HG03103 (cell line): ENCODE data around the gene MSH3.
"Not testable (repeated sequence)": the region's sequence is repeated elsewhere in the genome, so short reads cannot be mapped to it uniquely, and the experiment has no call there.

Experiments used
- ATAC-seq: cut with Tn5 transposase; IDR thresholded peaks from one replicate; pipeline ENCODE4 v1.9.1; 2021; ENCODE audit warnings: low read depth; ENCODE audit not compliant: unreplicated experiment

Gene MSH3

DNA sequence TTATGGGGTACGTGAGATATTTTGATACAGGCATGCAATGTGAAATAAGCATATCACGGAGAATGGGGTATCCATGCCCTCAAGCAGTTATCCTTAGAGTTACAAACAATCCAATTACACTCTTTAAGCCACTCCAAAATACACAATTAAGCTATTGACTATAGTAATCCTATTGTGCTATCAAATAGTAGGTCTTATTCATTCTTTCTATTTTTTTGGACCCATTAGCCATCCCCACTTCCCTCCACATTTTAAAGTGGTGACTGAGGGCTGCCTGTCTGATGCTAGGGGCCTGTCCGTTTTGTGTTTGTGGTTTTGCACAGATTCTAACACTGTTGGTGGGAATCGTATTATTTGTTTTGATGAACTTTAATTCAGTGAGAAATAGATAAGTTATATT, 130.0 kb downstream of the MSH3 start:
- ATAC-seq = no peak

DNA sequence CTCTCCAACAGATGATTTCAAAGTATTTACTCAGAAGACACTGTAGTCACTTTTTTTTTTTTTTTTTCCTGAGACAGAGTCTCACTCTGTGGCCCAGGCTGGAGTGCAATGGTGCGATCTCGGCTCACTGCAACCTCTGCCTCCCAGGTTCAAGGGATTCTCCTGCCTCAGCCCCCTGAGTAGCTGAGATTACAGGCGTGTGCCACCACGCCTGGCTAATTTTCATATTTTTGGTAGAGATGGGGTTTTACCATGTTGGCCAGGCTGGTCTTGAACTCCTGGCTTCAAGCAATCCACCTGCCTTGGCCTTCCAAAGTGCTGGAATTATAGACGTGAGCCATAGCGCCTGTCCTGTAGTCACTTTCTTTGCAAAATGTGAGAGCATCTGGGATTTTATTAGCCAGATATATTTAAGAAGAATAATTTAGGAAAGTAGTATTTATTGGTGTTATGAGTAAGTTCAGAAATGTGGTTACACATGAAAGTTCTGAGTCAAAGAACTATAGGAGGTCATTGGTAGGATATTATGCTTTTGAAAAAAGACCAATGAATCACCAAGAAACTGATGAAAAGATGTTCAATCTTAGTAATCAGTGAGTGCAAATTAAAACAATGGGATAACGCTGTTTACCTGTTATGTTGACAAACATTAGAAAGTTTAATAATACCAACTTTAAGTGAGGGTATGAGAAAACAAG, 135.0 kb downstream of the MSH3 start:
- not testable (repeated sequence) for ATAC-seq

DNA sequence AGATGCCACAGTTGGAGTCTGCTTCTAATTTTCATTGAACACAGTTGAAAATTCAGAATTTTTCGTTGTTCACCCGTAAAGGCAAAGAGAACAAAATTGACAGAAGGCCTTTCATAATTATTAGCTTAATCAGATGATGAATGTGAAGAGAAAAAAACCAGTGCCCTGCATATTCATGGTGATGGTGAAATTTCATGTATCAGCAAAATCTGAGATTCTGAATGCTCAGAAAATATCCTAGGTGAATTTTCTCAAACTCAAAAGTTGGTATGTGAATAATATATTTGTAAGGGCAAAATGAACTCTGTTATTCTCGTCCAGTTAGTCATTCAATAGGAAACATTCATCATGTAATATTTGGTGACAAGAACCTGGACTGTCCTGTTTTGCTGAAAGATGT, 136.2 kb downstream of the MSH3 start:
- ATAC-seq = no peak

DNA sequence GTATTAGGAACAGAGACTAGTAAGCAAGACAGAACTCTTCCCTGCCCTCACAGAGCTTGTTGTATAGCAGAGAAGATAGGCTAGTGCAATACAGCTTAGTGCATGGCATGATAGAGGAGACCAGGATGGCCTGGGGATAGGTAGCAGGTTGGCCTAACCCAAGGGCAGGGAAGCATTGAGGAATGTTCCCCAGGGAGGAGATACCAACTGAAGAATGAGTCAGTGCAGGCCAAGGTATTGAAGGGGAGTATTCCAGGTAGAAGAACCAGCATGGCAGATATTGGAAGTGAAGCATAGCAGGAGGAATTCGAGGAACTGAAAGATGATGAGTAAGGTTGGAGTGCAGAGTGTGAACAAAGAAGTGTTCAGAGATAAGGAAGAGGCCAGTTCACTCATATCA, 138.9 kb downstream of the MSH3 start:
- ATAC-seq = no peak

DNA sequence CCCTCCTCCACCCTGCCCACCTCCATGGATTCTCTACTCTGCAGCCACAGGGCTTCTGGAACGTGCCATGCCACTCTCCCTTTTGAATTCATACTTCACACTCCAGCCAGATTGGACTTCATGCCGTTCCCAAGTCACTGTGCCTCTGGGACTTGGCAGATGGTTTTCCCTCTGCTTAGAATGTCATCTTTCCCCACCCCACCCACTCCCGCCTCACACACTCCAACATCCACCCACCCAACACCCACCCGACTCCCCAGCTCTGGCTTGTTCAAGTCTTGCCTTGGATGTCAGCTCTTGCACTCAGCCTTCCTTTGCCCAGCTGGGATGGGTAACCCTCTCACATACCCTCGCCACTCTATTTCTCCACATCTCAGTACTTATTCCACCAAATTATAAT, 142.4 kb downstream of the MSH3 start:
- no peak for ATAC-seq

DNA sequence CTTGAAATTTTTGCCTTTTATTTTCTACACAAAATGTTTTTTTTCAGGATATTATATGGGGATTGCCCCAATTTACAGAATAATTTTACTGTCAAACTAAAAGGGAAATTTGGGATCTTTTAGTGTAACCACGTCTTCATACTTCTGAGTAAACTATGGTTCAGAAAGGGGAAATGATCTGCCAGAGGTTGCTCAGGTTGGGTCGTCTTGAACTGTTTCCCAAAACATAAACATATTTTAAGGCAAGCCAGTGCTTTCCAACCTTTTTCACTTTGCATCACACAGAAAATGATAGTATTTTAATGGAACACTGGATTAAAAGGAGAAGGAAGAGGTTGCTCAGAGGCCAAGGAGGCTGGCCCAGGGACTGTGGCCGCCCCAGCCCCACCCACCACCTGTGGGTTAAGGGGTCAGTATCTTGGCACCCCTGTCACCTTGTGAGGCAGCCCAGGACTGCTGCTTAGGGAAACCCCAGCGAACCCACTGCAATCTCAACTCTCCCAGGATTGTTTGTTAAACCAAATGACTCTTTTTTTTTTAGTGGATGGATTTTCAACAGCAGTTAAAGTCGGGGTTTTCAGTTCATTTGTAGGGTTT, 143.1 kb downstream of the MSH3 start:
- no peak for ATAC-seq

DNA sequence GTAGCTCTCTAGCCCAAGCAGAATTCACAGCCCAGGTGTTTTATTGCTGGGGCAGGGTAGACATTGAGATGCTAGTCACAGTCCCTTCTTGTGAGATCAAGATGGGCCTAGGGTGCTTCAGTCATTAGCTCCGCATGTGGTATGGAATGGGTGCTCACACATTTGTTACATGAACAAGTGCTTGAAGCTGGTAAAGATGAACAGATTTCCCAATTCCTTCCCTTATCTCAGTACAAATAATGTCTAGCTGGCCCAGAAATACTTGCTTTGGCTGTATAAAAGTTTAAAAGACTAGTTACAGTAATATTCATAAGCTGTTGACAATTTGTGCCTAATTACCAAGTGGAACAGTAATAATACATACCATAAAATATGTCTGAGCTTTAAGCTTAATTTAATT, 143.7 kb downstream of the MSH3 start:
- ATAC-seq = no peak

DNA sequence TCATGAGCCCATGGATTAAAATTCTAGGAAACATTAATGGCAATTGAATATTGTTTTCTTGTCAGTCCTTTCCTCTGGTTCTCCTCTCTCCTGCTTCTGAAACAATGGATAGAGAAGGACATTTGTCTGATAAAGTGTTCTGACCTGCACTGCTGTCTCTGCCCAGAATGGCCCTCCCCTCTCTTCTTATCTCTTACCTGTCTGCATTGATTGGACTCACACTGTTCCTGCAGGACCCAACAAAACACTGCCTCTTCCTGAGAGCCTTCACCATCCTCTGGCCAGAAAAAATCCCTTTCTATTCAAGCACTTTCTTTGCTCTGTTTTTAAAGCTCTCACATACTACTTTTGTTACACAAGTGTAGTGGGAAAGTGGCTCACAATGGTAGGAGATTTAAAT, 144.2 kb downstream of the MSH3 start:
- no peak for ATAC-seq

DNA sequence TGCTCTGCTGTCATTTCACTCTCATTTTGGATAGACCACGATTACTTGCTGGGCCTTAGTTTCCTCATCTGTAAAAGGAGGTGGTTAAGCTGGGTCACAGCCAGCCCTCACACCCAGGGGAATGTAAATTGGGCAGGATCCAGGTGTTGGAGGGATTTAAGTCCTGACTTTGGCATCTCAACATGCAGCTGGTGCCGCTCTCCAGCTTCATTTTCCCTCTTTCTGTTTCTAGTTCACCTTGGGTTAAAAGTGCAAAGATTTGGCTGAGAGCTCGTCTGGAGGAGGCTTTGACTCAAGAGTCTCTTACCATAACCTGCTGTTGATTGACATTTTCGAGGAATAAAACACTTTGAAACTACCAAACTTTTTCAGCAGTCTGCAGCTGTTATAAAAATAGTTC, 144.6 kb downstream of the MSH3 start:
- ATAC-seq = no peak

DNA sequence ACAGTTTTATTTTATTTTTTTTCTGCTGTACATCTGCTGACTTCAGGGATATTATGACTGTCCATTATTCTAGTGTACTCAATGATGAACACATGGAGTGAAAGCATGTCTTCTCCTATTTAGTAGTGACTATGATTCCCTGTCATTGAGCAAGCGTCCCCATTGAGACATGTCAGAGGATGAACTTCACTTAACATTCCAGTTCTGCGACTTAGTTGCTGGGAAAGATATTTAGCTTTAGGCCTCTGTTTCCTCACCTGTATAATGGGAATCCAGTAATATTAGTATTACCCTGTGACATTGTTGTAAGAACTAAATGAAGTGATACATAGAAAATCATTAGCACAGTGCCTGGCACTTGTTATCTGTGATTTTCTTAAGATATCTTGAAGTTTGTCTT, 145.1 kb downstream of the MSH3 start:
- no peak for ATAC-seq

DNA sequence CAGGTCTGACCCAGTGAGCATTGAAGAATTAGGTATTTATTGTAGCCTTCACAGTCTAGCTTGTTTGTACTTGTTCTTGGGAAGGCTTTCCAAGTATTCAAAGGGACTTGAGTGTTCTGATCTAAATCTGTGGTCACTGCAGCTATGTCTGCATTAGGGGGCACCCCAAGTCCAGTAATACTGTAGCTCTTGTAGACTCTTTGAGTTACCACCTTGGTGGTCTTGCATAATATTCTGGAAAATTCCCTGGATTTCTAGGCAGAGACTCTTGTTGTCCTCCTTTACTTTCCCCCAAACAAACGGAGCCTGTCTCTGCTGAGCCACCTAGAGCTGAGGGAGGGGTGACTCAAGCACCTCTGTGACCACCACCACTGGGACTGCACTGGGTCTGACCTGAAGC, 149.9 kb downstream of the MSH3 start:
- no peak for ATAC-seq

DNA sequence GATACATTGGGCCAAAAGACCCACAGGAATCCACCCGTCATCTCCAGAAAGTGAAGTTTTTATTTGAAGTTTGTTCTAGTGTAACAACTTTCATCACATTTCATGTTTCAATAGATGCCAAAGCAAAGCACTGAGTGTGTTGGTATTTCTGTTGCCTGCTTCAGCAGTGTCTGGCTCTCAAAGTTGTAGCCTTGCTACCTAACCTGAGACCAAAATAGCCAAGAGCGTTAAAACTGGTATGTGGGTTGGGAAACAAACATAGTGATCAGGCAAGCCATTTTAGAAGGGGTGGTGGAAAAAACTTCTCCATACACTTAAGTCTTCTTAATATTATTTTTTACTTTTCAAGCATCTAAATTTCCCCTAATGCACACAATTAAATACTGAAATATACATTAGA, 150.6 kb downstream of the MSH3 start:
- no peak for ATAC-seq

DNA sequence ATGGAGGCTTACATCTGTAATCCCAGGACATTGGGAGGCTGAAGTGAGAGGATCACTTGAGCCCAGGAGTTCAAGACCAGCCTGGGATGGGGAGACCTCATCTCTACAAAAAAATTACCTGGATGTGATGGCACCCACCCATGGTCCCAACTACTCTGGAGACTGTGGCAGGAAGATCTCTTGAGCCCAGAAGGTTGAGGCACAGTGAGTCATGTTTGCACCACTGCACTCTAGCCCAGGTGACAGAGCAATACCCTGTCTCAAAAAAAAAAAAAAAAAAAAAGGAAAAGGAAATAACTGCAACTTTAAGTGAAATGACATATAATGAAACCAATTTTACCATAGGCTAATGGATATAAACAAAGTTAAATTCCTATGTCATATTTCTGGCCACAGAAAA, 152.5 kb downstream of the MSH3 start:
- no peak for ATAC-seq

DNA sequence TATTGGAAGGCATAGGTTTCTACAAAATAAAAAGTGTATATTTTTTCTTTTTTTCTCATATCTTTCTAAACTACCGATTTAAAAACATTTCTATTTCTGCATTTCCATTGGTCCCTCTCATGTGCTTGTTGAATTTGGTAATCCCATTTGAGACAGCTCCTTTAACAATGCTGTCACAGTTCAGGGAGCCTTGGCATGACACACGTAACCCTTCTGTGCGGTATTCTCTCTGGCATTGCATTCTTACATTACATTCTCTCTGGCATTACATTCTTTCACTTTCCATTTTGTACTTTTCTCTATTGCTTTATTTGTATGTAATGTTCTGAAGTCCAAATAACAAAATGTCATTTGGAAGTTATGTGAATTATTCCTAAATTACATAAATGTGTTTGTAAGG, 155.0 kb downstream of the MSH3 start:
- ATAC-seq = no peak

DNA sequence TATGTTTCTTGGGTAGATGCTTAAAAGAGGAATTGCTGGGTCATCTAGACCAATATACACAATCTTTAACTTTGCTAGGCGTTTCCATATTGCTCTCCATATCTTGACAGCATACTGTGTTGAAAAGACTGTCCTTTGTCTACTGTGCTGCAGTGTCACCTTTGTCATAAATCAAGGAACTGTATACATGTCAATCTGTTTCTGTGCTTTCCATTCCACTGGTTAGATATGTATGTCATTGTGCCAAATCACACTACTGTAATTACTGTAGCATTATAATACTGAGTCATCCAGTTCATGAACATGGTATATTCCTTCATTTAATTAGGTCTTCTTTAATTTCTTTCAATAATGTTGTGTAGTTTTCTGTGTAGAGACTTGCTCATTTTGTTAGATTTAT, 156.0 kb downstream of the MSH3 start:
- ATAC-seq = no peak

DNA sequence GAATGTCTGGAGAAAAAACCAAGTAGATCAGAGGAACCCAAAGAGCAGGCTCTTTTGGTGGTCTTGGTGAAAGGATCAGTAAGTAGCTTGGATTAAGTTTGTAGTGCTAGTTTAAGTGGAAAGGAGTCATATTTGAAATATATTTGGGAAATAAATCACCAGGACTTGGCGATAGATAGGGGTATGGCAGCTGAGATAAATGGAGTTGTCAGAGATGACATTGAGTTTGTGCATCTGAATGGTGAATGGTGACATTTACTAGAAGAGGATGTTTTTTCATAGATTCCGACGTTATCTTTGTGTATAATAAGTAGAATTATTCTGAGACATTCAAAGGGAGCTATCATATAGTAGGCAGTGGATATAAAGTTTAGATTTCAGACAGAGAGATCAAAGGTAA, 162.1 kb downstream of the MSH3 start:
- ATAC-seq = no peak

DNA sequence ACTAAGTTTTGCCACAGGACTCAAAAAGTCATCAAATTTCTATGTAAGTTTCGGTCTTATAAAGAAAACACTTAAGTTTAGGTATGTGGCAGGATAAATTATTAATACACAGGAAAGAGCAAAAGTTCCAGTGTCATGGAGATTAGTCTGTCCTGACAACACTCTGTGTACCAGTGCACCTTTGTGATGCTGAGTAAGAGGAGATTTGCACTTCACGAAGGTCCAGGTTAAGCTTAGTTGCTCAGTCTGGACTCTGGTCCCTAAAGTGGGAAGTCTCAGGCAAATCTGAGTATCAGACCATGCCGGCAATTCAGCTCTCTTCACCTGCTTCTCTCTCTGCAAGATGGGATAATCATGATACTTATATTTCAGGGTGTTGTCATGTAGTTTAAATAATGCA, 166.2 kb downstream of the MSH3 start:
- ATAC-seq = no peak

DNA sequence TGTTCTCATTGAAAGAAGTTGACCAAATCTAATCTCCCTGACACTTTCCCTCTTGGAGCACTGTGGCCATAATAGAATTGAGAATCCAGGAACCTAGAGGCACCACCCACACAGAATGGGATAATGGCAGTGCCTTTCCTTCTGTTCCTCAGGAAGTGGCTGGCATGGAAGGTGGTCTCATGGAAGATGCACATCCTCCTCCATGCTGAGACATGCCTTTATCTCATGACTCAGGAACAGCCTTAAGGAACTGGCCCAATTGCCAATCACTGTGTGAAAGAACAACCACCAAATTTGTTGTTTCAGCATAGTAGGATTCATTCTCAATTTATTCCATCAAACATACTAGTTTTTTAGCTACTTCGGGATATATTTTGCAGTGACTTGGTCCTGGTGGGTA, 168.2 kb downstream of the MSH3 start:
- no peak for ATAC-seq

DNA sequence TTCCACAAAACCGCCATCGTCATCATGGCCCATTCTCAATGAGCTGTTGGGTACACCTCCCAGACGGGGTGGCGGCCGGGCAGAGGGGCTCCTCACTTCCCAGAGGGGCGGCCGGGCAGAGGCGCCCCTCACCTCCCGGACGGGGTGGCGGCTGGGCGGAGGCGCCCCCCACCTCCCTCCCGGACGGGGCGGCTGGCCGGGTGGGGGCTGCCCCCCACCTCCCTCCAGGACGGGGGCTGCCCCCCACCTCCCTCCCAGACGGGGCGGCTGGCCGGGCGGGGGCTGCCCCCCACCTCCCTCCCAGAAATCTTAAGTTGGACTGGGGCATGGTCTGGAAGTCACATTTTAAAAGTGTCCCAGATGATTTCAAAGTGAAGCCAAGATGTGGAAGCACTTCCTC, 169.7 kb downstream of the MSH3 start:
- not testable (repeated sequence) for ATAC-seq

DNA sequence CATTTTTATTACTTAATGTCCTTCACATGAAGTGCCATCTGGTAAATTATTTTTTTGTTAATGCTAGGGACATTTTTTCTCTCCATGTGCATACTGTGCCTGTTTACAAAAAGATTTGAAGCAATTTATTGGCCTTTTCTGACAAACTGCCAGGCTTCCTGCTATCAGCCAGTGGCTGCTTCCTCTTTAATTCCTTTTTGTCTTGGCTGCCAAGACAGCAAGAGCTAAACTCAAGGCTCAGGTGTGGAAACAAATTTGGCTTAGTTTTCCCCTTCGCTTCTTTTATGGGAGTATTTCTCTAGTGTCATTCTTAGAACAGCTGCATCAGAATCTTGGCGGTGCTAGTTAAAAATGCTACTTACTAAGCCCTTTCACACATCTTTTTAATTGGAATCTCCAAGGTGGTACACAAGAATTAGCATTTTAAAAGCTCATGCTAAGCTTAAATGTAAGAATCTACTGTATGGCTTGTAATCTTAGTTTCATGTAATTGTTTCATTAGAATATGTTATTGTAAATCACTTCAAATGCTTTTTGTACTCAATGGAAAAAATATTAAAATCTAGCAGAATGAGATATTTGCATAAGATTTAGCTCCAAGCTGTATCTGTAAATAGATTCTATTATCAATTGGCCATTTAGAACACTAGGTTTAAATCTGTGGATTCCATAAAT, 171.5 kb downstream of the MSH3 start:
- no peak for ATAC-seq

DNA sequence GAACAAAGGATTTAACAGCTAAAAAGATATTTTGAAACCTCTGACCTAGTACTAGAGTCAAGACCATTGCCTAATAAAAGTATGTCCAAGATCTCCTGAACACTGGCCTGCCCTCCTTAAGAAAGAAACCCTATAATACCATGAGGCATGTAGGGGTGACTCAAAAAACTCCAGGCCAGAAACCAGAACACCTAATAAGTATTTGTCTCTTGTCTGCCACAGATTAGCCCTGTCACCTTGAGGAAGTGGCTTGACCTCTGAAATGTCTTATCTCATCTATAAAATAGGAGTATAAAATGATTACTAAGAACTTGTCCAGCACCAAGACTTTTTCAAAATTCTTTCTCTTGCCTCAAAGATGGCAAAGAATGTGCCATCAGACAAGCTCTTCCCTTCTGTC, 180.3 kb downstream of the MSH3 start:
- ATAC-seq = no peak

DNA sequence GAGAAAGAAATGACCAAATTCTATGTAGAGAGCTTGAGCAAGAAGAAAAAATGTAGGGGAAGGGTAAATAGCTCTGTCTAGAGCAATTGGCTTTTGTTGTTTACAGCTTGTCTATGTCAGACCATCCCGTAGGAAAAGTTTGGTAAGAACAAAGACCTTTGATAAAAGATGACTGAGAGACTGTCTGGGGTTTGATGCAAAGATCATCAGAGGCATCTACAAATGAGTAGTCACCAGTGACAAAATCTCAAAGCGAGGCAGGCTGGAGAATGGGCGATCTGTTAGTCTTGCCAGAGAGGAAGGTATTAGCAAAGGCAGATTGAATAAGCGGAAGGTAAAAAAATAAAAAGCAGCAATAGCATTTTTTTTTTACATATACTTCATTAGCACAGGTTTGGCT, 180.7 kb downstream of the MSH3 start:
- ATAC-seq = no peak
